ENCODE data around the gene NIBAN1.

GRCh38 chr1:184950227-184950626 is 24.1 kb downstream of the NIBAN1 start:
- TF ChIP-seq CTCF (IDR thresholded peaks at IDR 0.05) = no peak
- no peak for TF ChIP-seq EP300 (IDR thresholded peaks at IDR 0.05)

Data from ovary (tissue), 3 donors.